Ishikawa (cell line): ENCODE measurements around the gene CST6.

ENCODE experiments used
- RAD21 ChIP-seq: IDR thresholded peaks from 2 replicates; pipeline ENCODE4 v1.6.1; 2012; ENCODE audit warnings: low read depth
- YY1 ChIP-seq: IDR thresholded peaks from 2 replicates; pipeline ENCODE4 v1.6.1; 2012; ENCODE audit warnings: low read depth
- ZBTB7A ChIP-seq: IDR thresholded peaks from 2 replicates; pipeline ENCODE4 v1.6.1; 2012; ENCODE audit warnings: low read depth
- TF ChIP-seq, protein P1 (sequence below): IDR thresholded peaks from 2 replicates; pipeline ENCODE4 v1.6.1; 2012; ENCODE audit warnings: low read depth, mild to moderate bottlenecking

DNA sequence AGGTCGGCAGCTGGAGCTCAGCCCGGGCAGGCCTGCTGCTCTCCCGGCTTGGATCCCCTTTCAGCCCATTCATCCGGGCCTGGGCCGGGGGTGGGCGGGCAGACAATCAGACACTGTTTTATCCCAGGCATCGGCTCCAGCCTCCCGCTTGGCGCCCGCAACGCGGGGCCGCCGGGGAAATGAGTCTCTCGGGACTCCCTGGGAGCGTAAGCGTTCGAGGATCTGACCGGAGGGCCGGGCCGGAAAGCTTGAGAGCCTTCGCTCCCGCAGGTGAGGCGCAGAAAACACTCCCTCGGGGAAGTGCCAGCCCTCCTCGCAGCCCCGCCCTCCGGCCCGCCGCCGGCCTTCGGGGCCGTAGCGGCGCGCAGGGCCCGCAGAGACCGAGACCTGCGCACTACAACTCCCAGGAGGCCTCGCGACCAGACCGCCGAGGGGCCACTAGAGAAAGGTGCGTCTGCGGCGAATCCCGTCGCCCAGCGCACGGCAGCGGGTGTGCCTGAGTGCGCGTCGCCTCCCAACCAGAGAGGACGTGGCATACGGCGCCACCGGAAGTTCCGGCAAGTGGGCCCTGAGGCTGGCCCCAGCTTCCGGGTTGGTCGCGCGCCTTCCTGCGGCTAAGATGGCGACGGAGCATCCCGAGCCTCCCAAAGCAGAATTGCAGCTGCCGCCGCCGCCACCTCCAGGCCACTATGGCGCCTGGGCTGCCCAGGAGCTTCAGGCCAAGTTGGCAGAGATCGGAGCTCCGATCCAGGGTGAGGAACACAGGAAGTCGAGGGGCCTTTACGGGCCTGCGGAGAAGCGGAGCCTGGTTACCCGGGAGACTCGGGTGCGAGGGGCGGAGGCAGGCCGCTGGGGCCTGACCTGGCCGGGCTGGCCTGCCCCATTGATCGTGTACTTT lies 40.2 kb downstream of the CST6 start, which contains the start of gene SF3B2:
- TF ChIP-seq, protein P1, sequence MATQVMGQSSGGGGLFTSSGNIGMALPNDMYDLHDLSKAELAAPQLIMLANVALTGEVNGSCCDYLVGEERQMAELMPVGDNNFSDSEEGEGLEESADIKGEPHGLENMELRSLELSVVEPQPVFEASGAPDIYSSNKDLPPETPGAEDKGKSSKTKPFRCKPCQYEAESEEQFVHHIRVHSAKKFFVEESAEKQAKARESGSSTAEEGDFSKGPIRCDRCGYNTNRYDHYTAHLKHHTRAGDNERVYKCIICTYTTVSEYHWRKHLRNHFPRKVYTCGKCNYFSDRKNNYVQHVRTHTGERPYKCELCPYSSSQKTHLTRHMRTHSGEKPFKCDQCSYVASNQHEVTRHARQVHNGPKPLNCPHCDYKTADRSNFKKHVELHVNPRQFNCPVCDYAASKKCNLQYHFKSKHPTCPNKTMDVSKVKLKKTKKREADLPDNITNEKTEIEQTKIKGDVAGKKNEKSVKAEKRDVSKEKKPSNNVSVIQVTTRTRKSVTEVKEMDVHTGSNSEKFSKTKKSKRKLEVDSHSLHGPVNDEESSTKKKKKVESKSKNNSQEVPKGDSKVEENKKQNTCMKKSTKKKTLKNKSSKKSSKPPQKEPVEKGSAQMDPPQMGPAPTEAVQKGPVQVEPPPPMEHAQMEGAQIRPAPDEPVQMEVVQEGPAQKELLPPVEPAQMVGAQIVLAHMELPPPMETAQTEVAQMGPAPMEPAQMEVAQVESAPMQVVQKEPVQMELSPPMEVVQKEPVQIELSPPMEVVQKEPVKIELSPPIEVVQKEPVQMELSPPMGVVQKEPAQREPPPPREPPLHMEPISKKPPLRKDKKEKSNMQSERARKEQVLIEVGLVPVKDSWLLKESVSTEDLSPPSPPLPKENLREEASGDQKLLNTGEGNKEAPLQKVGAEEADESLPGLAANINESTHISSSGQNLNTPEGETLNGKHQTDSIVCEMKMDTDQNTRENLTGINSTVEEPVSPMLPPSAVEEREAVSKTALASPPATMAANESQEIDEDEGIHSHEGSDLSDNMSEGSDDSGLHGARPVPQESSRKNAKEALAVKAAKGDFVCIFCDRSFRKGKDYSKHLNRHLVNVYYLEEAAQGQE: no peak
- TF ChIP-seq ZBTB7A: no peak
- peak; percentile 93 for TF ChIP-seq YY1
- no peak for TF ChIP-seq RAD21
